B cell (primary cell): ENCODE measurements around the gene HS1BP3. TPM values are rescaled to one million over a fixed set of nuclear protein-coding genes. Genes with fewer than 3 reads are reported as not detected.

ENCODE experiments used
- ATAC-seq: fragments of 200-7000 bp; cut with Tn5 transposase; one replicate; pipeline ENCODE4 v1.10.0; 2021; ENCODE audit warnings: low read depth, mild to moderate bottlenecking, moderate number of reproducible peaks, moderate library complexity
- CTCF ChIA-PET: fragments of 350-600 bp; sonication (Branson Sonifier 250); formaldehyde crosslinking; loops from one replicate; lab custom pipeline; 2021; ENCODE audit warnings: antibody characterized with exemption, inconsistent platforms; lab: Charles Lee
- POLR2A ChIA-PET: fragments of 350-600 bp; sonication (Branson Sonifier 250); formaldehyde crosslinking; loops from one replicate; lab custom pipeline; 2021; ENCODE audit warnings: antibody characterized with exemption; lab: Charles Lee
- DNase-seq: peaks from one replicate; pipeline ENCODE4 v3.0.0; 2013
- H2AFZ ChIP-seq: 2 replicates; pipeline ENCODE4 v1.6.1; 2012; ENCODE audit warnings: mild to moderate bottlenecking, low read depth, low read length; ENCODE audit not compliant: insufficient read depth, poor library complexity, severe bottlenecking
- H3K27ac ChIP-seq, 2 donors: 1 replicate in 1 of 2; 2 replicates in 1 of 2; pipeline ENCODE4 v1.5.1; 2012 to 2013; ENCODE audit warnings: low read length in 2 of 2, mild to moderate bottlenecking in 2 of 2, moderate library complexity in 1 of 2
- H3K27me3 ChIP-seq, 4 experiments: fragments of 200-600 bp in 1 of 4; sonication (generic) in 1 of 4; replicated peaks in 1 of 4; 1 replicate in 2 of 4; 2 replicates in 2 of 4; pipeline versions ENCODE4 v1.6.1 to v1.7.0; 2013 to 2016; ENCODE audit warnings: low read length in 3 of 4, mild to moderate bottlenecking in 2 of 4, mixed read lengths in 1 of 4, moderate library complexity in 1 of 4; ENCODE audit not compliant: insufficient read depth in 4 of 4, control insufficient read depth in 3 of 4; ENCODE audit errors: control extremely low read depth in 1 of 4
- H3K36me3 ChIP-seq, 2 experiments: replicated peaks in 1 of 2; 1 replicate in 1 of 2; 2 replicates in 1 of 2; pipeline versions ENCODE4 v1.6.1 to v1.7.1; 2013; ENCODE audit warnings: low read length in 1 of 2; ENCODE audit not compliant: insufficient read depth in 2 of 2, control insufficient read depth in 1 of 2; ENCODE audit errors: control extremely low read depth in 1 of 2, extremely low read depth in 1 of 2
- H3K4me1 ChIP-seq, 2 donors: fragments of 200-600 bp in 1 of 2; sonication (generic) in 1 of 2; 1 replicate in 1 of 2; 2 replicates in 1 of 2; pipeline versions ENCODE4 v1.5.1 to v1.6.1; 2013 to 2017; ENCODE audit warnings: low read length in 2 of 2; ENCODE audit not compliant: control insufficient read depth in 2 of 2, insufficient read depth in 2 of 2
- H3K4me2 ChIP-seq: replicated peaks from 2 replicates; pipeline ENCODE3; 2012; ENCODE audit warnings: mild to moderate bottlenecking, low read depth, low read length; ENCODE audit not compliant: poor library complexity, severe bottlenecking
- H3K4me3 ChIP-seq, 5 experiments: fragments of 200-600 bp in 1 of 5; sonication (generic) in 1 of 5; 1 replicate in 3 of 5; 2 replicates in 2 of 5; pipeline versions ENCODE4 v1.5.1 to v1.7.0; 2011 to 2016; ENCODE audit warnings: low read length in 4 of 5, mild to moderate bottlenecking in 4 of 5, low read depth in 2 of 5, control low read depth in 1 of 5, moderate library complexity in 1 of 5; ENCODE audit not compliant: insufficient read depth in 1 of 5; ENCODE audit errors: control extremely low read depth in 1 of 5, extremely low read depth in 1 of 5
- H3K79me2 ChIP-seq: fragments of 200-600 bp; sonication (generic); one replicate; pipeline ENCODE4 v1.6.0; 2016; ENCODE audit warnings: low read length; ENCODE audit not compliant: control insufficient read depth, insufficient read depth
- H3K9ac ChIP-seq: fragments of 200-600 bp; sonication (generic); 2 replicates; pipeline ENCODE4 v1.6.1; 2017; ENCODE audit warnings: mild to moderate bottlenecking, low read length, moderate library complexity
- H3K9me3 ChIP-seq, 3 donors: one replicate each; pipeline versions ENCODE4 v1.6.1 to v1.7.1; 2013; ENCODE audit warnings: low read length in 2 of 3; ENCODE audit not compliant: control insufficient read depth in 2 of 3, insufficient read depth in 1 of 3; ENCODE audit errors: control extremely low read depth in 1 of 3
- H4K20me1 ChIP-seq: 2 replicates; pipeline ENCODE4 v1.6.0; 2012; ENCODE audit warnings: mild to moderate bottlenecking, low read length; ENCODE audit not compliant: insufficient read depth, control insufficient read depth, poor library complexity, severe bottlenecking
- H3K27ac Mint-ChIP-seq: one replicate; pipeline ENCODE4 v1.8.0; 2021; ENCODE audit warnings: mixed read lengths
- H3K27me3 Mint-ChIP-seq: one replicate; pipeline ENCODE4 v1.8.0; 2021; ENCODE audit warnings: mixed read lengths
- H3K4me1 Mint-ChIP-seq: one replicate; pipeline ENCODE4 v1.8.0; 2021; ENCODE audit warnings: mixed read lengths
- H3K4me3 Mint-ChIP-seq: one replicate; pipeline ENCODE4 v1.8.0; 2021; ENCODE audit warnings: mixed read lengths
- H3K9me3 Mint-ChIP-seq: one replicate; pipeline ENCODE4 v1.8.0; 2022; ENCODE audit warnings: mixed read lengths; ENCODE audit not compliant: insufficient read depth
- EZH2 ChIP-seq: IDR thresholded peaks from 2 replicates; pipeline ENCODE4 v1.6.1; 2012; ENCODE audit warnings: borderline replicate concordance, low read depth, mild to moderate bottlenecking, moderate library complexity, low read length; ENCODE audit not compliant: insufficient read depth, poor library complexity, severe bottlenecking
- WGBS: methylation state at CpG from one replicate; pipeline ENCODE4 v1.1.5; 2013; ENCODE audit warnings: missing lambda C conversion rate; ENCODE audit not compliant: insufficient coverage; 5-methylcytosine and 5-hydroxymethylcytosine counted together
- intact Hi-C: fragments of 100-400 bp; cut with micrococcal nuclease; formaldehyde crosslinking; loops from one replicate; pipeline ENCODE4 v1.10.0; 2022
- polyA plus RNA-seq: library from polyadenylated mRNA; depleted of rRNA; stranded (reverse); fragments of >200 nt; gene quantifications from 2 replicates; pipeline ENCODE4 v1.2.3, GENCODE V29; 2012
- total RNA-seq, 2 donors: library from RNA; stranded (reverse); fragments of 120-200 nt in 1 of 2; gene quantifications; 1 replicate in 1 of 2; 2 replicates in 1 of 2; pipeline versions ENCODE4 v1.2.3 to v1.2.4, GENCODE V29; 2013 to 2022
- TF ChIP-seq, protein P1 (sequence below): fragments of 200-600 bp; IDR thresholded peaks from one replicate; pipeline ENCODE4 v1.8.0; 2022; ENCODE audit warnings: antibody characterized with exemption, mild to moderate bottlenecking

The HS1BP3 gene
- total and polyA plus RNA-seq, 2 donors (not counting 1 experiment from before 2014, with no cell fraction given): 27.8 to 28.7 TPM

DNA sequence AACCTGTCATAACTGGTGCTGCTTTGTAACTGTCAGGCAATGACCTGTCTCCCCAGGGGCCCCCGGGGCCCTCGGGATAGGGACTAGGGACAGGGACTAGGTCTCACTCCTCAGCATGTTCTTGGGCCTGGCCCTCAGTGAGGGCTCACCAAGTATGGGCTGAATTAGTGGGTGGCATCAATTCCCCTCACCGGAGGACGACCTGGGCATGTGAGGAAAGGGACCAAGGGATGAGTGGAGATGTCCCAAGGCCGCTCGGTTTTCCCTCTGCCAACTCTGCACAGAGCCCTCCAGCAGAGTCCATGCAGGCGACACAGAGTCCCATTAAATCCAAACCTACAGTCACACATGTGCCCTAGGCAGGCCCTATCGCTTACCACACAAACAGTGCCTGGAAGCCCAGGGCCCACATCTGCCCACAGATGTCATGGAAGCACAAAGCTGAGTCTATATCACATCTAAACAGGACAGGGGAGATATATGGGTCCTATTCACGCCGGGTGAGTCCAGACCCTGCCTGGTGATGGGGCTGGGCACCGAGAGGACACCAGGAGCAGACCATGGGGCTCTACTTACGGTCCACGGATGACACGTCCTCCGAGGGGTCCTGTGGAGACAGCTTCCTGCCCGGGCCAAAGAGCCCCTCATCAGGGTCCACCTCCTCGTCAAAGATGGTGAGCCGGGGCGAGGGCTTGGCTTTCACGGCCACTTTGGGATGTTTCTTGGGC is 26.6 kb downstream of the HS1BP3 start:
- Histone ChIP-seq H2AFZ (no peak overlapping the region), H3K4me3 (no peak overlapping the region), H3K9ac (no peak overlapping the region), H3K27ac (no peak overlapping the region), H3K9me3 (no peaks in the 10 kb centered on the region), H4K20me1 (peaks cover 1% of the 10 kb centered on the region), H3K4me1 (no peaks in the 10 kb centered on the region), H3K79me2 (no peaks in the 10 kb centered on the region), H3K27me3 (no peaks in the 10 kb centered on the region), H3K4me2 (no peak overlapping the region), H3K36me3 (peaks cover 0 to 59% of the 10 kb centered on the region in 2 experiments)
- no peaks in the 10 kb centered on the region for H3K27me3 Mint-ChIP-seq
- CTCF ChIA-PET: no interaction called here
- POLR2A ChIA-PET: no interaction called here
- no peak overlapping the region for H3K27ac Mint-ChIP-seq
- H3K4me1 Mint-ChIP-seq: no peaks in the 10 kb centered on the region
- no peak overlapping the region for H3K4me3 Mint-ChIP-seq
- DNase-seq (no peak), ATAC-seq (no peak)
- WGBS: 98% methylated on average over 19 of the region's 20 CpGs
- intact Hi-C loops: no loop called here
- no peaks in the 10 kb centered on the region for H3K9me3 Mint-ChIP-seq
- no peak for TF ChIP-seq EZH2
- TF ChIP-seq, protein P1, sequence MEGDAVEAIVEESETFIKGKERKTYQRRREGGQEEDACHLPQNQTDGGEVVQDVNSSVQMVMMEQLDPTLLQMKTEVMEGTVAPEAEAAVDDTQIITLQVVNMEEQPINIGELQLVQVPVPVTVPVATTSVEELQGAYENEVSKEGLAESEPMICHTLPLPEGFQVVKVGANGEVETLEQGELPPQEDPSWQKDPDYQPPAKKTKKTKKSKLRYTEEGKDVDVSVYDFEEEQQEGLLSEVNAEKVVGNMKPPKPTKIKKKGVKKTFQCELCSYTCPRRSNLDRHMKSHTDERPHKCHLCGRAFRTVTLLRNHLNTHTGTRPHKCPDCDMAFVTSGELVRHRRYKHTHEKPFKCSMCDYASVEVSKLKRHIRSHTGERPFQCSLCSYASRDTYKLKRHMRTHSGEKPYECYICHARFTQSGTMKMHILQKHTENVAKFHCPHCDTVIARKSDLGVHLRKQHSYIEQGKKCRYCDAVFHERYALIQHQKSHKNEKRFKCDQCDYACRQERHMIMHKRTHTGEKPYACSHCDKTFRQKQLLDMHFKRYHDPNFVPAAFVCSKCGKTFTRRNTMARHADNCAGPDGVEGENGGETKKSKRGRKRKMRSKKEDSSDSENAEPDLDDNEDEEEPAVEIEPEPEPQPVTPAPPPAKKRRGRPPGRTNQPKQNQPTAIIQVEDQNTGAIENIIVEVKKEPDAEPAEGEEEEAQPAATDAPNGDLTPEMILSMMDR: no peak

DNA sequence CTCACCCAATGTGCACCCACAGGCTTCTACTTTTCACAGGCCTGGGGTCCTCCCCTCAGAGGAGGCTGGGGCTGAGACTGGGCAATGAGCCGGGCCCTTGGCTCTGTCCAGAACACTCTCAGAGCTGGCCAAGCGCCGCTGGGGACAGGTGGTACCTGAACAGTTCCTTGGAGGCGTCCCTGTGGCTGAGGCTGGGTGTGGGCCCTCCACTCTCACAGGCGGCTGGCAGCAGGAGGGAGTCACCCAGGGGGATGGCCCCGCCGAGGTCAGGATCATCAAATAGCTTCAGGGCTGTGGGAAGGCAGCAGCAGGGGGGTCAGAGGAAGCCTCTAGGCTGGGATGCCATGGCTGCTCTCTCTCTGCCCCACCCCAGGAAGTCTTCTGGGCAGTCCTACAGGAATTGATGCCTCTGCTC is 27.1 kb downstream of the HS1BP3 start:
- H3K27ac Mint-ChIP-seq: no peak overlapping the region
- intact Hi-C loops: no loop called here
- no peaks in the 10 kb centered on the region for H3K4me1 Mint-ChIP-seq

More for the DNA sequence above, 27.1 kb downstream of the HS1BP3 start:
- Histone ChIP-seq H3K27ac (no peak overlapping the region), H3K9ac (no peak overlapping the region), H4K20me1 (no peaks in the 10 kb centered on the region), H3K36me3 (peaks cover 0 to 64% of the 10 kb centered on the region in 2 experiments), H3K4me3 (no peak overlapping the region), H3K9me3 (no peaks in the 10 kb centered on the region), H3K27me3 (no peaks in the 10 kb centered on the region), H3K79me2 (no peaks in the 10 kb centered on the region), H2AFZ (no peak overlapping the region), H3K4me2 (no peak overlapping the region), H3K4me1 (no peaks in the 10 kb centered on the region)
- Mint-ChIP-seq H3K9me3 (no peaks in the 10 kb centered on the region), H3K27me3 (no peaks in the 10 kb centered on the region), H3K4me3 (no peak overlapping the region)
- no peak for DNase-seq
- 100% methylated on average over 5 of the region's 7 CpGs for WGBS
- ChIA-PET CTCF (no interaction called here), POLR2A (no interaction called here)
- ATAC-seq: no peak
- TF ChIP-seq, protein P1: no peak
- TF ChIP-seq EZH2: no peak
